B cell (primary cell): ENCODE measurements around the gene CREM. TPM values are rescaled to one million over a fixed set of nuclear protein-coding genes. Genes with fewer than 3 reads are reported as not detected.

Experiments
- ATAC-seq: fragments of 200-7000 bp; cut with Tn5 transposase; one replicate; pipeline ENCODE4 v1.10.0; 2021; ENCODE audit warnings: low read depth, mild to moderate bottlenecking, moderate number of reproducible peaks, moderate library complexity
- CTCF ChIA-PET: fragments of 350-600 bp; sonication (Branson Sonifier 250); formaldehyde crosslinking; loops from one replicate; lab custom pipeline; 2021; ENCODE audit warnings: antibody characterized with exemption, inconsistent platforms; lab: Charles Lee
- POLR2A ChIA-PET: fragments of 350-600 bp; sonication (Branson Sonifier 250); formaldehyde crosslinking; loops from one replicate; lab custom pipeline; 2021; ENCODE audit warnings: antibody characterized with exemption; lab: Charles Lee
- DNase-seq: peaks from one replicate; pipeline ENCODE4 v3.0.0; 2013
- H2AFZ ChIP-seq: 2 replicates; pipeline ENCODE4 v1.6.1; 2012; ENCODE audit warnings: mild to moderate bottlenecking, low read depth, low read length; ENCODE audit not compliant: insufficient read depth, poor library complexity, severe bottlenecking
- H3K27ac ChIP-seq, 2 donors: 1 replicate in 1 of 2; 2 replicates in 1 of 2; pipeline ENCODE4 v1.5.1; 2012 to 2013; ENCODE audit warnings: low read length in 2 of 2, mild to moderate bottlenecking in 2 of 2, moderate library complexity in 1 of 2
- H3K27me3 ChIP-seq, 4 experiments: fragments of 200-600 bp in 1 of 4; sonication (generic) in 1 of 4; replicated peaks in 1 of 4; 1 replicate in 2 of 4; 2 replicates in 2 of 4; pipeline versions ENCODE4 v1.6.1 to v1.7.0; 2013 to 2016; ENCODE audit warnings: low read length in 3 of 4, mild to moderate bottlenecking in 2 of 4, mixed read lengths in 1 of 4, moderate library complexity in 1 of 4; ENCODE audit not compliant: insufficient read depth in 4 of 4, control insufficient read depth in 3 of 4; ENCODE audit errors: control extremely low read depth in 1 of 4
- H3K36me3 ChIP-seq, 2 experiments: replicated peaks in 1 of 2; 1 replicate in 1 of 2; 2 replicates in 1 of 2; pipeline versions ENCODE4 v1.6.1 to v1.7.1; 2013; ENCODE audit warnings: low read length in 1 of 2; ENCODE audit not compliant: insufficient read depth in 2 of 2, control insufficient read depth in 1 of 2; ENCODE audit errors: control extremely low read depth in 1 of 2, extremely low read depth in 1 of 2
- H3K4me1 ChIP-seq, 2 donors: fragments of 200-600 bp in 1 of 2; sonication (generic) in 1 of 2; 1 replicate in 1 of 2; 2 replicates in 1 of 2; pipeline versions ENCODE4 v1.5.1 to v1.6.1; 2013 to 2017; ENCODE audit warnings: low read length in 2 of 2; ENCODE audit not compliant: control insufficient read depth in 2 of 2, insufficient read depth in 2 of 2
- H3K4me2 ChIP-seq: replicated peaks from 2 replicates; pipeline ENCODE3; 2012; ENCODE audit warnings: mild to moderate bottlenecking, low read depth, low read length; ENCODE audit not compliant: poor library complexity, severe bottlenecking
- H3K4me3 ChIP-seq, 5 experiments: fragments of 200-600 bp in 1 of 5; sonication (generic) in 1 of 5; 1 replicate in 3 of 5; 2 replicates in 2 of 5; pipeline versions ENCODE4 v1.5.1 to v1.7.0; 2011 to 2016; ENCODE audit warnings: low read length in 4 of 5, mild to moderate bottlenecking in 4 of 5, low read depth in 2 of 5, control low read depth in 1 of 5, moderate library complexity in 1 of 5; ENCODE audit not compliant: insufficient read depth in 1 of 5; ENCODE audit errors: control extremely low read depth in 1 of 5, extremely low read depth in 1 of 5
- H3K79me2 ChIP-seq: fragments of 200-600 bp; sonication (generic); one replicate; pipeline ENCODE4 v1.6.0; 2016; ENCODE audit warnings: low read length; ENCODE audit not compliant: control insufficient read depth, insufficient read depth
- H3K9ac ChIP-seq: fragments of 200-600 bp; sonication (generic); 2 replicates; pipeline ENCODE4 v1.6.1; 2017; ENCODE audit warnings: mild to moderate bottlenecking, low read length, moderate library complexity
- H3K9me3 ChIP-seq, 3 donors: one replicate each; pipeline versions ENCODE4 v1.6.1 to v1.7.1; 2013; ENCODE audit warnings: low read length in 2 of 3; ENCODE audit not compliant: control insufficient read depth in 2 of 3, insufficient read depth in 1 of 3; ENCODE audit errors: control extremely low read depth in 1 of 3
- H4K20me1 ChIP-seq: 2 replicates; pipeline ENCODE4 v1.6.0; 2012; ENCODE audit warnings: mild to moderate bottlenecking, low read length; ENCODE audit not compliant: insufficient read depth, control insufficient read depth, poor library complexity, severe bottlenecking
- H3K27ac Mint-ChIP-seq: one replicate; pipeline ENCODE4 v1.8.0; 2021; ENCODE audit warnings: mixed read lengths
- H3K27me3 Mint-ChIP-seq: one replicate; pipeline ENCODE4 v1.8.0; 2021; ENCODE audit warnings: mixed read lengths
- H3K4me1 Mint-ChIP-seq: one replicate; pipeline ENCODE4 v1.8.0; 2021; ENCODE audit warnings: mixed read lengths
- H3K4me3 Mint-ChIP-seq: one replicate; pipeline ENCODE4 v1.8.0; 2021; ENCODE audit warnings: mixed read lengths
- H3K9me3 Mint-ChIP-seq: one replicate; pipeline ENCODE4 v1.8.0; 2022; ENCODE audit warnings: mixed read lengths; ENCODE audit not compliant: insufficient read depth
- EZH2 ChIP-seq: IDR thresholded peaks from 2 replicates; pipeline ENCODE4 v1.6.1; 2012; ENCODE audit warnings: borderline replicate concordance, low read depth, mild to moderate bottlenecking, moderate library complexity, low read length; ENCODE audit not compliant: insufficient read depth, poor library complexity, severe bottlenecking
- WGBS: methylation state at CpG from one replicate; pipeline ENCODE4 v1.1.5; 2013; ENCODE audit warnings: missing lambda C conversion rate; ENCODE audit not compliant: insufficient coverage; 5-methylcytosine and 5-hydroxymethylcytosine counted together
- intact Hi-C: fragments of 100-400 bp; cut with micrococcal nuclease; formaldehyde crosslinking; loops from one replicate; pipeline ENCODE4 v1.10.0; 2022
- polyA plus RNA-seq: library from polyadenylated mRNA; depleted of rRNA; stranded (reverse); fragments of >200 nt; gene quantifications from 2 replicates; pipeline ENCODE4 v1.2.3, GENCODE V29; 2012
- total RNA-seq, 2 donors: library from RNA; stranded (reverse); fragments of 120-200 nt in 1 of 2; gene quantifications; 1 replicate in 1 of 2; 2 replicates in 1 of 2; pipeline versions ENCODE4 v1.2.3 to v1.2.4, GENCODE V29; 2013 to 2022
- TF ChIP-seq, protein P1 (sequence below): fragments of 200-600 bp; IDR thresholded peaks from one replicate; pipeline ENCODE4 v1.8.0; 2022; ENCODE audit warnings: antibody characterized with exemption, mild to moderate bottlenecking

The CREM gene
- total and polyA plus RNA-seq, 2 donors (not counting 1 experiment from before 2014, with no cell fraction given): 7.3 to 94.6 TPM

DNA sequence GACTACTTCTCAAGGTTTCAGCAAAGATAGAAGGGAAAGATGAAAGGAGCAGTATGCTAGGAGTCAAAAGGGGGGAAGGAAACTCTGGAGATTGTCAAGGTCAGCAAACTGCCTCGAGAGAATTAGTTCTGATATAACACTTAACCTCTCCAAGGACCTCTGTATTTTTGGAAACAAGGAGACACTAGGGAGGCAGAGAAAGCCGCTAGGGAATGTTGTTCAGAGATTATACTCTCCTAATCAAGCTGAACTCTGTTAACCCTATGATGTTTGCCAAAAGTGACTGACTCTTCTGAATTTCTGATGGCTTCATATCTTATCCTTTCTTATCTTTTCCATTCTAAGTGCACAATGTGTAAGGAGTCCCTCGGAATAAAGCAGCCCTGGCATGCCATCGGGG is 27.1 kb downstream of the CREM start:
- Mint-ChIP-seq H3K27ac (no peak overlapping the region), H3K4me1 (peaks cover 27% of the 10 kb centered on the region), H3K4me3 (no peak overlapping the region), H3K27me3 (no peaks in the 10 kb centered on the region), H3K9me3 (no peaks in the 10 kb centered on the region)
- Histone ChIP-seq H3K79me2 (peaks cover 3% of the 10 kb centered on the region), H3K9me3 (no peaks in the 10 kb centered on the region), H3K27me3 (no peaks in the 10 kb centered on the region), H3K4me3 (no peak overlapping the region), H3K36me3 (no peaks in the 10 kb centered on the region), H3K27ac (no peak overlapping the region), H2AFZ (no peak overlapping the region), H3K9ac (no peak overlapping the region), H3K4me1 (peaks cover 20 to 22% of the 10 kb centered on the region in 2 donors), H3K4me2 (no peak overlapping the region), H4K20me1 (no peaks in the 10 kb centered on the region)
- ChIA-PET CTCF (interaction anchor here (0.7 kb wide), 1 partner anchor 64 kb away, joined by 3 read pairs; no protein-coding TSS in a partner anchor), POLR2A (no interaction called here)
- no peak for TF ChIP-seq EZH2
- TF ChIP-seq, protein P1, sequence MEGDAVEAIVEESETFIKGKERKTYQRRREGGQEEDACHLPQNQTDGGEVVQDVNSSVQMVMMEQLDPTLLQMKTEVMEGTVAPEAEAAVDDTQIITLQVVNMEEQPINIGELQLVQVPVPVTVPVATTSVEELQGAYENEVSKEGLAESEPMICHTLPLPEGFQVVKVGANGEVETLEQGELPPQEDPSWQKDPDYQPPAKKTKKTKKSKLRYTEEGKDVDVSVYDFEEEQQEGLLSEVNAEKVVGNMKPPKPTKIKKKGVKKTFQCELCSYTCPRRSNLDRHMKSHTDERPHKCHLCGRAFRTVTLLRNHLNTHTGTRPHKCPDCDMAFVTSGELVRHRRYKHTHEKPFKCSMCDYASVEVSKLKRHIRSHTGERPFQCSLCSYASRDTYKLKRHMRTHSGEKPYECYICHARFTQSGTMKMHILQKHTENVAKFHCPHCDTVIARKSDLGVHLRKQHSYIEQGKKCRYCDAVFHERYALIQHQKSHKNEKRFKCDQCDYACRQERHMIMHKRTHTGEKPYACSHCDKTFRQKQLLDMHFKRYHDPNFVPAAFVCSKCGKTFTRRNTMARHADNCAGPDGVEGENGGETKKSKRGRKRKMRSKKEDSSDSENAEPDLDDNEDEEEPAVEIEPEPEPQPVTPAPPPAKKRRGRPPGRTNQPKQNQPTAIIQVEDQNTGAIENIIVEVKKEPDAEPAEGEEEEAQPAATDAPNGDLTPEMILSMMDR: no peak
- WGBS: 100% methylated on average over 1 of the region's 4 CpGs
- ATAC-seq (no peak), DNase-seq (no peak)
- intact Hi-C loops: no loop called here

GRCh38 chr10:35160743-35161142 is 34.1 kb downstream of the CREM start:
- intact Hi-C loops: no loop called here
- H3K4me1 Mint-ChIP-seq: no peaks in the 10 kb centered on the region
- WGBS: no CpG with 5 or more reads among the region's 1 CpG
- no peaks in the 10 kb centered on the region for H4K20me1 ChIP-seq
- no peaks in the 10 kb centered on the region for H3K36me3 ChIP-seq
- DNase-seq: no peak
- no peak overlapping the region for H3K4me3 ChIP-seq
- H3K27ac ChIP-seq: no peak overlapping the region
- H3K27me3 ChIP-seq: no peaks in the 10 kb centered on the region
- H3K9me3 ChIP-seq: peaks cover 0 to 2% (median 0%) of the 10 kb centered on the region in 3 donors
- TF ChIP-seq, protein P1: no peak
- no peak for TF ChIP-seq EZH2
- H3K4me1 ChIP-seq: no peaks in the 10 kb centered on the region
- no peak overlapping the region for H3K27ac Mint-ChIP-seq
- H3K4me3 Mint-ChIP-seq: no peak overlapping the region
- H3K9ac ChIP-seq: no peak overlapping the region
- H3K9me3 Mint-ChIP-seq: no peaks in the 10 kb centered on the region
- CTCF ChIA-PET: interaction anchor here (0.8 kb wide), 1 partner anchor 34 kb away, joined by 3 read pairs; no protein-coding TSS in a partner anchor
- ATAC-seq: no peak
- no peaks in the 10 kb centered on the region for H3K79me2 ChIP-seq
- no peaks in the 10 kb centered on the region for H3K27me3 Mint-ChIP-seq
- H3K4me2 ChIP-seq: no peak overlapping the region
- no peak overlapping the region for H2AFZ ChIP-seq
- POLR2A ChIA-PET: no interaction called here
